Inflammatory macrophage treated with lipopolysaccharide for 4 hours (primary cell): Measurements from ENCODE around the gene ATP5F1D.
A peak's percentile ranks its signal among the peaks of the same experiment; 100 is the strongest.

Source experiments
- DNase-seq: peaks from one replicate; pipeline ENCODE4 v3.0.0-alpha.2; 2020

Gene ATP5F1D

GRCh38 chr19:1248139-1248785 lies 6.7 kb downstream of the ATP5F1D start, which contains the start of gene MIDN:
TSS of gene MIDN (plus strand) at chr19:1248583. CDS start at chr19:1250297, 1,714 bp downstream.
- peak; percentile 85 for DNase-seq

- DNase-seq: peak; percentile 72
These were observed 7.3 kb downstream of the ATP5F1D start for GRCh38 chr19:1248786-1249297.

- peak; percentile 96 for DNase-seq
These were observed 7.9 kb downstream of the ATP5F1D start for GRCh38 chr19:1249298-1249989.

GRCh38 chr19:1249990-1250436 lies 8.5 kb downstream of the ATP5F1D start:
- DNase-seq: no peak

GRCh38 chr19:1250437-1251260 lies 9.1 kb downstream of the ATP5F1D start:
- no peak for DNase-seq

DNA sequence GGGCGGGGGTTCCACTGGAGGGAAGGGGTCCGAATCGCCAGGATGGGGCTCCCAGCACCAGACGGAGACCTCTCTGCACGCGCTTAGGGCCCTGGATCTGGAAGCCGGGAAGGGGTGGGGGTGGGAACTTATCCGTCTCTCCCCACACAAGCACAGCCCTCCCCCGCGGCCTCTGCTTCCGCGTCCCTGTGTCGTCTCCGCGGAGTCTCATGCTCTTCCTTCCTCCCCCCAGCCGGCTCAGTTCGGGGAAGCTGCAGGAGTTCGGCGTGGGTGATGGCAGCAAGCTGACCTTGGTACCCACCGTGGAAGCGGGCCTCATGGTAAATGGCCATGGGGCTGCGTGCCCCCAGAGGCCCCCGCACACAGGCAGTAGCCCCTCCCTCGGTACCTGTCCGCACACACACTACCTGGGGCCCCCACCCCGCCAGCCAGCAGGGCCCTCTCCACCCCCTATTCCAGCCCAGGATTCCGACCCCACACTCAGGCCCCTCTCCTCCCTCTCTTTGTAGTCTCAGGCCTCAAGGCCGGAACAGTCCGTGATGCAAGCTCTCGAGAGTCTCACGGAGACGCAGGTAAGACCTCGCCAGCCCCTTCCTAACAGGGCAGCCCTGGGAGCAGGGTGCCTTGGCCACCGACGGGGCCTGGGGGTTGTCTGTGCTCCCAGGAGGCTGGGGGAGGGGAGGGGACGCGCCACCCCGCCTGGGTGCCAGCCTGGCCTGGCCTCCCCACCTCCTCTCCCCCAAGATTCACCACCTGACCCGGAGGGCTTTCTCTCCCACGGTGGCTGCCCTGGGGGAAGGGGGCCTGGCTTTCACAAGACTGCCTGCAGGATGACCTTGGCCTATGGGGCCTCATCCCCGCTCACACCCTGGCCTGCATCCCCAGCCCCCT lies 10.0 kb downstream of the ATP5F1D start:
- peak; percentile 94 for DNase-seq

- DNase-seq: peak; percentile 96
These were observed 10.8 kb downstream of the ATP5F1D start for GRCh38 chr19:1252221-1252820.

- peak; percentile 95 for DNase-seq
These were observed 11.4 kb downstream of the ATP5F1D start for GRCh38 chr19:1252821-1253513.

GRCh38 chr19:1253514-1254080 lies 12.0 kb downstream of the ATP5F1D start:
- DNase-seq: no peak

GRCh38 chr19:1254081-1254527 lies 12.6 kb downstream of the ATP5F1D start:
- DNase-seq: no peak

DNA sequence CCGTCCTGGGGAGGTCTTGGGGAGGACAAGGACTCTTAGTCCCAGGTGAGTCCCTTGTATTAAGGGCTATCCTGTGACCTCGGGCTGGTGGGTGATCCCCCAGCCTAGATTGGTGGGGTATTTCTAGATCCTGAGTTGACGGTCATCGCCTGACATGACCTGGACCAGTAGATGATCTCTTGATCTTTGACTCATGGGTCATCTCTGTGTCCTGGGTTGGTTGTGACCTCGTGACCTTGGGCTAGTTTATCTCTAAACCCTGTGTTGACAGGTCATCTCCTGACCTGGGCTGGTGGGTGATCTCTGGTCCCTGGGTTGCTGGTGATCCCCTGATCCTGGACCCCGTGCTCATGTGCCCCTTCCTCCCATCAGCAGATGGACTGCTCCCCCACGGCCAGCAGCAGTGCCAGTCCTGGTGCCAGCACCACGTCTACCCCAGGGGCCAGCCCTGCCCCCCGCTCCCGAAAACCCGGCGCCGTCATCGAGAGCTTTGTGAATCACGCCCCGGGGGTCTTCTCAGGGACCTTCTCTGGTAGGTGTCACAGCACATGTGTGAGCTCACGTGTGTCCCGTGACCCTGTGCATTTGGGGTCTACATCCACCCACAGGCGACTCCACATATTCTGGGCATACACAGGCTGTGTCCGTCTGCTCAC lies 13.1 kb downstream of the ATP5F1D start:
- DNase-seq: no peak

GRCh38 chr19:1255186-1256161 lies 13.9 kb downstream of the ATP5F1D start:
- no peak for DNase-seq

- no peak for DNase-seq
These were observed 15.3 kb downstream of the ATP5F1D start for GRCh38 chr19:1256646-1257474.

- DNase-seq: no peak
These were observed 16.1 kb downstream of the ATP5F1D start for GRCh38 chr19:1257475-1258162.

DNA sequence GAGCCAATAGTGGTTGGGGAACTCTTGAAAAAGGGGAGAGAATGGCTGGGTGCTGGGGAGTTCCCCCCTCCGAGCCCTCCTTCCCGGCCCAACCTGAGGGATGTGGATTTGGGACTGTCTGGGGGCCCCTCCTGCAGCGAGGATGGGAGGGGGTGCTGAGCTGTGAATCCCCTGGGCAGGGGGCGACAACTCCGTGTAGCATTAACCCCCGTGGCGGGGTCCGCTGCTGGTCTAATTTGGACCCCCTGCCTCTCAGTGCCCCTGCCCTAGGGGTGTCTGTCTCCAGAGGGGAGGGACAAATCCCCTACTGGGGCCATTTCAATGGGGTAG lies 16.6 kb downstream of the ATP5F1D start:
- no peak for DNase-seq

GRCh38 chr19:1258707-1259205 lies 17.2 kb downstream of the ATP5F1D start:
- no peak for DNase-seq

DNA sequence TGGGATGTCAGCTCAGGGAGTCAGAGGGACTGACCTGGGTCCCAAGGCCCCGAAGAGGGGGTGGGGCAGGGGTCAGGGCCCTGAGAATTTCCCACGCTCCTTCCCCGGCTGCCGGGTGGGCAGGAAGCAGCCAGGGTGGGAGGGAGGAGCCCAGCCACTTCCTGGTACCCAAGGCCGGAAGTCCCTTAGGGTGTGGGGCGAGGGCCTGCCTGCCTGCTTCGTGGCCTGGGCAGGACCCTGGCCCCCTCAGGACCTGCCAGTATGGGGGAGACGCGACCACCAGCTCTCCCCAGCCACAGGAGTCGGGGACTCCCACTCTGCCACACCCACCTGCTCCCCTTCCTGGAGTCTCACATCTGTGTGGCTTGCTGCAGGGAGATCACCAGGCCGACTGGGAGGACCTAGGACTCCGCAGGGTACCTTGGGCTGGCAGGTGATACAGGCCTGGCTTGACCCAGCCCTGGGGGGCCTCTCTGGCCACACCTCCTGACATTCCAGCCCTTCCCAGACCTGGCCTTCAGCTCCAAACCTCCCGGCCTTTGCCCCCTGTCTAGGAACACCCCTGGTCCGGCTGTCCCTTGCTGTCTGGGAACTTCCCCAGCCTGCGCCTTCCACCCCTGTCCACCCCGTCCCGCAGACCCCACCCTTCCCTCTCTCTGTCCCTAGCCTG lies 17.8 kb downstream of the ATP5F1D start:
- peak; percentile 74 for DNase-seq
